Kidney (tissue), 14 donors: ENCODE data around the gene TMEM107. TPM values are rescaled to one million over a fixed set of nuclear protein-coding genes. Genes with fewer than 3 reads are reported as not detected.

Source experiments
- DNase-seq, 5 donors: peaks; one replicate each; pipeline ENCODE4 v3.0.0-alpha.2; 2013 to 2020
- FAIRE-seq: peaks from 2 replicates; lab custom pipeline; 2012; peaks lifted over from hg19 to GRCh38; lab: Jason Lieb, UNC
- H3K27ac ChIP-seq, 2 donors: one replicate each; pipeline ENCODE4 v1.7.0; 2013; ENCODE audit warnings: low read depth in 2 of 2, low read length in 2 of 2, inconsistent platforms in 1 of 2
- H3K27me3 ChIP-seq: one replicate; pipeline ENCODE4 v1.7.1; 2013; ENCODE audit warnings: low read length, inconsistent platforms; ENCODE audit not compliant: control insufficient read depth, insufficient read depth
- H3K36me3 ChIP-seq, 3 donors: one replicate each; pipeline versions ENCODE4 v1.7.0 to v1.7.1; 2013; ENCODE audit warnings: low read length in 3 of 3, control low read depth in 1 of 3, inconsistent platforms in 1 of 3; ENCODE audit not compliant: insufficient read depth in 3 of 3, control insufficient read depth in 2 of 3
- H3K4me1 ChIP-seq, 3 donors: one replicate each; pipeline versions ENCODE4 v1.7.0 to v1.7.1; 2013; ENCODE audit warnings: low read length in 3 of 3, inconsistent platforms in 1 of 3, low read depth in 1 of 3; ENCODE audit not compliant: control insufficient read depth in 2 of 3, insufficient read depth in 2 of 3
- H3K4me3 ChIP-seq, 3 donors: one replicate each; pipeline versions ENCODE4 v1.7.0 to v1.8.1; 2013; ENCODE audit warnings: low read length in 3 of 3, control low read depth in 1 of 3, inconsistent platforms in 1 of 3
- H3K9ac ChIP-seq, 3 donors: one replicate each; pipeline versions ENCODE4 v1.7.0 to v1.7.1; 2013; ENCODE audit warnings: low read length in 3 of 3, control low read depth in 1 of 3, inconsistent platforms in 1 of 3
- H3K9me3 ChIP-seq, 3 donors: one replicate each; pipeline versions ENCODE4 v1.7.0 to v1.7.1; 2013; ENCODE audit warnings: low read length in 3 of 3, control low read depth in 1 of 3, inconsistent platforms in 1 of 3; ENCODE audit not compliant: control insufficient read depth in 2 of 3, insufficient read depth in 1 of 3
- intact Hi-C: fragments of 100-400 bp; cut with DNase I; formaldehyde crosslinking; loops from one replicate; pipeline ENCODE4 v1.11.1; 2022
- polyA plus RNA-seq: library from polyadenylated mRNA; stranded (reverse); fragments of 350-450 nt; fragmentation: Illumina TruSeq; extraction: RNeasy Lipid Tissue Mini Kit (QIAGEN cat#74804); gene quantifications from one replicate; pipeline ENCODE4 v1.2.3, GENCODE V29; 2014; ENCODE audit warnings: low read depth, low replicate concordance; ENCODE audit not compliant: insufficient read depth
- total RNA-seq: library from RNA; stranded (reverse); fragmentation: NEBNext Ultra II Directional; extraction: Animal tissue kit (Norgen Biotek cat#: 25700); gene quantifications from one replicate; pipeline ENCODE4 v1.2.1, GENCODE V29; 2021
- TF ChIP-seq, protein P1 (sequence below): IDR thresholded peaks from 3 replicates; pipeline ENCODE4 v1.5.1; 2012; ENCODE audit warnings: mild to moderate bottlenecking, moderate library complexity, borderline replicate concordance; ENCODE audit not compliant: insufficient read depth; ENCODE audit errors: extremely low read depth
- donor health status: control.
- donor health status: control.
- donor health status: control.
- donor health status: control.
- donor health status: control.
- donor health status: DM: yes; HTN: yes; CAD: no.
- donor health status: Normal renal cell carcinoma (clear cell type).

Gene TMEM107
- total and polyA plus RNA-seq, 2 donors from 2014 or later, result 23.4 to 24.6 TPM

DNA sequence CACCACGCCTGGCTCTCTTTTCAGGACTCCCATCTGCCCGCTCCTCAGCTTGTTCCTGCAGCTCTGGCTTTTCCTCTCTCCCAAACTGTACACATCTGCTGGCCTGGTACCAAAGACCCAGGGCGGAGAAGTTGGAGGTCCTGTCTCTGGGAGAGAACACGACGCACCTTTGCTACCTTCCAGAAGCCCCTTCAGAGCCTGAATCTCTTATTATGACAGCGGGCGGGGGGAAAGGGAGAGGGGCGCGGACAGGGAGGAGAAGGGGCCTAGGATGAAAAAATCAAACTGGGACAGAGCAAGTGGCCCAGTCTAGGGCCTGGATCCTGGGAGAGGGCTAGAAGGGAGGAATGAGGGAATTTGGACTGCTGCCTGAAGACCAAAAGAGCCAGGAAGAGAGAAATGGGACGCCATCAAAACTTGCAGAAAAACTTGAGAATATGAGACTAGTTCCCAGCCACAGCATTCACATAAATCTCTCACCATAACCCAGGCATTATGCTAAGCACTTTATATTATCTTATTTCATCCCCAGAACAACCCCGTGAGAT, 21.5 kb downstream of the TMEM107 start:
- H3K9ac ChIP-seq, result peak overlapping the region in 2 of 3 donors; percentile 99 to 100
- peak in 1 of 5 donors; percentile 43 for DNase-seq
- peak overlapping the region; percentile 4 to 99 (median 99) for H3K4me3 ChIP-seq
- peaks cover 0 to 21% (median 7%) of the 10 kb centered on the region in 3 donors for H3K36me3 ChIP-seq
- TF ChIP-seq, protein P1, sequence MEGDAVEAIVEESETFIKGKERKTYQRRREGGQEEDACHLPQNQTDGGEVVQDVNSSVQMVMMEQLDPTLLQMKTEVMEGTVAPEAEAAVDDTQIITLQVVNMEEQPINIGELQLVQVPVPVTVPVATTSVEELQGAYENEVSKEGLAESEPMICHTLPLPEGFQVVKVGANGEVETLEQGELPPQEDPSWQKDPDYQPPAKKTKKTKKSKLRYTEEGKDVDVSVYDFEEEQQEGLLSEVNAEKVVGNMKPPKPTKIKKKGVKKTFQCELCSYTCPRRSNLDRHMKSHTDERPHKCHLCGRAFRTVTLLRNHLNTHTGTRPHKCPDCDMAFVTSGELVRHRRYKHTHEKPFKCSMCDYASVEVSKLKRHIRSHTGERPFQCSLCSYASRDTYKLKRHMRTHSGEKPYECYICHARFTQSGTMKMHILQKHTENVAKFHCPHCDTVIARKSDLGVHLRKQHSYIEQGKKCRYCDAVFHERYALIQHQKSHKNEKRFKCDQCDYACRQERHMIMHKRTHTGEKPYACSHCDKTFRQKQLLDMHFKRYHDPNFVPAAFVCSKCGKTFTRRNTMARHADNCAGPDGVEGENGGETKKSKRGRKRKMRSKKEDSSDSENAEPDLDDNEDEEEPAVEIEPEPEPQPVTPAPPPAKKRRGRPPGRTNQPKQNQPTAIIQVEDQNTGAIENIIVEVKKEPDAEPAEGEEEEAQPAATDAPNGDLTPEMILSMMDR, result no peak
- intact Hi-C loops, result no loop called here
- FAIRE-seq, result no peak
- no peaks in the 10 kb centered on the region for H3K9me3 ChIP-seq
- H3K27me3 ChIP-seq, result no peaks in the 10 kb centered on the region
- H3K4me1 ChIP-seq, result peaks cover 5 to 34% (median 21%) of the 10 kb centered on the region in 3 donors
- peak overlapping the region; percentile 99 to 100 for H3K27ac ChIP-seq

DNA sequence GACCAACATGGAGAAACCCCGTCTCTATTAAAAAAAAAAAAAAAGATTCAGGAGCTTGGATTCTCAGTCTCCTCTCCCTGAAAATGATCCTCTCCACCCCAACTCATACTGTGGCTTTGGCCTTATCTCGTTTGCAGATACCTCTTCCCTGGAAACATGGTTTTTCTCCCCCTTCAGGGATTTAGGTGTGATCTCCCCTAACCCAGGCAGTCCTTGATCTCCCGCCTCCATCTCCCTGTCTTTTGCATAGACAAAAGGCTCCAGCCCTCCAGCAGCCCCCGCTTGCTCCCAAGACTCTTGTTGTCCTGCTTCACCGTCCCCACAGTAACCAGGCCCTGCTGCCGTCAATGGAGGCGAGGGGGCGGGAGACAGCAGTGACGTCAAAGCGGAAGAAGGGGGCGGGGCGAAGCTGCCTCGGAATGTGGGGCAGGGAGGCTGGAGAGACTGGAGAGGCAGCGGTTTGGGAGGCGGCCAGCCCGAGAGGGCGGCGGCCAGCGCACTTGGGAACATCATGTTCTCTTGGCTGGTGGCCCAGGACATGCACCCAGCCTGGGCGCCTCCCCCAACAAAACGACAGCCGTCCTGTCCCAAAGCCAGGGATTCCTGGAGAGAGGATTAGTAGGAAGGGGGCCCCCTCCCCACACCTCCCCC, 22.1 kb downstream of the TMEM107 start:
- Histone ChIP-seq H3K9ac (peak overlapping the region; percentile 71 to 99 (median 87)), H3K9me3 (no peaks in the 10 kb centered on the region), H3K4me3 (peak overlapping the region; percentile 35 to 99 (median 99)), H3K27me3 (no peaks in the 10 kb centered on the region), H3K36me3 (peaks cover 0 to 25% (median 13%) of the 10 kb centered on the region in 3 donors), H3K4me1 (peaks cover 5 to 34% (median 21%) of the 10 kb centered on the region in 3 donors), H3K27ac (peak overlapping the region; percentile 99 to 100)
- peak; percentile 90 for FAIRE-seq
- TF ChIP-seq, protein P1, result no peak
- intact Hi-C loops, result no loop called here
- peak; percentile 97 to 100 (median 98) for DNase-seq

DNA sequence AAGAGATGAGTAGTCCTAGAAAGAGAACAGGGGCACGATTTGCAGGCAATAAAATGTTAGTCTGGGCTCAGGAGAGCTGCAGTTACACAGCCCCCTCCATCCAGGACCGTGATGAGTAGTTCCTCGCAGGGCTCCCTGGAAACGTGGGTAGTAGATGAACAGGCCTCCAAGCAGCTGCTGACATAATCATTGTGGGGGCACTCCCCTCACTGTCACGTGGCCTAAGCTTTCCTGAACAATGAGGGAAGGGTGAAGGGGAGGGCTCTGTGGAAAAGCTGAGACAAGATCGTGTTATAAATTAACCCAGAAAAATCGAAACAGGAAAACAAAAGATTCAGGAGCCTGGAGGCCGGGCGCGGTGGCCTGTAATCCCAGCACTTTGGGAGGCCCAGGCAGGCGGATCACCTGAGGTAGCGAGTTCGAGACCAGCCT, 22.6 kb downstream of the TMEM107 start:
- Histone ChIP-seq H3K9ac (peak overlapping the region; percentile 71 to 96 (median 87)), H3K9me3 (no peaks in the 10 kb centered on the region), H3K27me3 (no peaks in the 10 kb centered on the region), H3K4me3 (peak overlapping the region in 2 of 3 donors; percentile 64 to 99), H3K27ac (peak overlapping the region; percentile 99 to 100), H3K4me1 (peaks cover 5 to 32% (median 21%) of the 10 kb centered on the region in 3 donors), H3K36me3 (peaks cover 0 to 31% (median 15%) of the 10 kb centered on the region in 3 donors)
- intact Hi-C loops, result no loop called here
- peak; percentile 13 for FAIRE-seq
- DNase-seq, result peak; percentile 78 to 95 (median 87)
- TF ChIP-seq, protein P1, result no peak
